Activated CD8-positive, alpha-beta T cell treated with anti-CD3 and anti-CD28 coated beads, Interleukin-2, amount 10 ng/mL, durations not matched to agents 7 days and 5 days (primary cell): ENCODE results near the gene SLAIN2. TPM values are rescaled to one million over a fixed set of nuclear protein-coding genes. Genes with fewer than 3 reads are reported as not detected.
"Not testable (repeated sequence)": the region's sequence is repeated elsewhere in the genome, so short reads cannot be mapped to it uniquely, and the experiment has no call there.

Experiments
- ATAC-seq: fragments of 150-1000 bp; cut with Tn5 transposase; one replicate; pipeline ENCODE4 v1.10.0; 2021; ENCODE audit warnings: moderate library complexity
- CTCF ChIA-PET: fragments of 350-600 bp; sonication (Branson Sonifier 250); formaldehyde crosslinking; loops from one replicate; lab custom pipeline; 2021; ENCODE audit warnings: antibody characterized with exemption; lab: Charles Lee
- POLR2A ChIA-PET: fragments of 350-600 bp; sonication (Branson Sonifier 250); formaldehyde crosslinking; loops from one replicate; lab custom pipeline; 2021; ENCODE audit warnings: antibody characterized with exemption; lab: Charles Lee
- DNase-seq: peaks from one replicate; pipeline ENCODE4 v3.0.0-alpha.2; 2020
- H3K27ac Mint-ChIP-seq: one replicate; pipeline ENCODE4 v1.8.0; 2021; ENCODE audit warnings: mild to moderate bottlenecking, mixed read lengths
- H3K27me3 Mint-ChIP-seq: one replicate; pipeline ENCODE4 v1.8.0; 2021; ENCODE audit warnings: low read depth, mixed read lengths
- H3K36me3 Mint-ChIP-seq: one replicate; pipeline ENCODE4 v1.8.0; 2021; ENCODE audit warnings: low read depth, mixed read lengths
- H3K4me1 Mint-ChIP-seq: one replicate; pipeline ENCODE4 v1.8.0; 2021; ENCODE audit warnings: low read depth, mixed read lengths
- H3K4me3 Mint-ChIP-seq: one replicate; pipeline ENCODE4 v1.8.0; 2021; ENCODE audit warnings: mild to moderate bottlenecking, mixed read lengths
- H3K9me3 Mint-ChIP-seq: one replicate; pipeline ENCODE4 v1.8.0; 2022; ENCODE audit warnings: mixed read lengths; ENCODE audit not compliant: insufficient read depth
- total RNA-seq, 2 experiments: library from RNA; stranded (reverse); gene quantifications; one replicate each; pipeline ENCODE4 v1.2.3, GENCODE V29; 2021

The SLAIN2 gene
- total RNA-seq, 2 experiments from 2014 or later: 61.3 to 61.6 TPM

DNA sequence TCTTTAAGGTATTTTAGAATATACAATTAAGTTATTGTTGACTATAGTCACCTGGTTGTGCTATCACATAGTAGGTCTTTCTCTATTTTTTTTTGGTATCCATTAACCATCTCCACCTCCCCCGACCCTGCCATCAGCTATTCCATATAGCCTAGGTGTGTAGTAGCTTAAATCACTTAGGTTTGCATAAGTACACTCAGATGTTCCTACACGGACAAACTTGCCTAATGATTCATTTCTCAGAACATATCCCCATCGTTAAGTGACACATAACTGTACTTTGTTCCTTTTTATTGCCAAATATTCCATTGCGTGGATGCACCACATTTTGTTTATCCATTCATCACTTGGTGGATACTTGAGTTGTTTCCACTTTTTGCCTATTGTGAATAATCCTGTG lies 67.9 kb downstream of the SLAIN2 start:
- POLR2A ChIA-PET: no interaction called here
- no peak overlapping the region for H3K27ac Mint-ChIP-seq

GRCh38 chr4:48410812-48411211 lies 69.5 kb downstream of the SLAIN2 start:
- no peak overlapping the region for H3K27ac Mint-ChIP-seq
- POLR2A ChIA-PET: no interaction called here
- peaks cover 3% of the 10 kb centered on the region for H3K9me3 Mint-ChIP-seq
- DNase-seq: no peak
- no peaks in the 10 kb centered on the region for H3K27me3 Mint-ChIP-seq
- ATAC-seq: no peak
- no peaks in the 10 kb centered on the region for H3K4me1 Mint-ChIP-seq
- CTCF ChIA-PET: no interaction called here
- H3K36me3 Mint-ChIP-seq: peaks cover 30% of the 10 kb centered on the region
- H3K4me3 Mint-ChIP-seq: no peak overlapping the region

More for the DNA sequence above, 67.9 kb downstream of the SLAIN2 start:
- Mint-ChIP-seq H3K4me1 (no peaks in the 10 kb centered on the region), H3K36me3 (peaks cover 30% of the 10 kb centered on the region), H3K9me3 (peaks cover 3% of the 10 kb centered on the region), H3K4me3 (no peak overlapping the region), H3K27me3 (no peaks in the 10 kb centered on the region)
- ATAC-seq (no peak), DNase-seq (no peak)
- CTCF ChIA-PET: no interaction called here

DNA sequence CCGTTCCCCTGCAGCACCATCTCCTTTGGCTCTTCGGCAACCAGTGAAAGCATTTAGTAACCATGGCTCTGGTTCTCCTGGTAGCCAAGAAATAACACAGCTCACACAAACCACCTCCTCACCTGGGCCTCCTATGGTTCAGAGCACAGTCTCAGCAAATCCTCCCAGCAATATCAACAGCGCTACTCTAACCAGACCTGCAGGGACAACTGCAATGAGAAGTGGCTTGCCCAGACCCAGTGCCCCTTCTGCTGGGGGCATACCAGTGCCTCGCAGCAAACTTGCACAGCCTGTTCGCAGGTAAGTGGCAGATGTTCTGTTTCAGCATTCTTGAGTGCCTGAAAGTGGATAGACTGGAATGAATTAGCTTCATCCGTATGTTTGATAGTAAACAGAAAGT lies 78.8 kb downstream of the SLAIN2 start:
- POLR2A ChIA-PET: no interaction called here
- no peaks in the 10 kb centered on the region for H3K4me1 Mint-ChIP-seq
- CTCF ChIA-PET: no interaction called here
- no peaks in the 10 kb centered on the region for H3K27me3 Mint-ChIP-seq
- H3K27ac Mint-ChIP-seq: no peak overlapping the region
- DNase-seq: no peak
- no peak for ATAC-seq
- H3K4me3 Mint-ChIP-seq: no peak overlapping the region
- H3K36me3 Mint-ChIP-seq: peaks cover 26% of the 10 kb centered on the region
- no peaks in the 10 kb centered on the region for H3K9me3 Mint-ChIP-seq

GRCh38 chr4:48421101-48421500 lies 79.8 kb downstream of the SLAIN2 start:
- Mint-ChIP-seq H3K36me3 (peaks cover 26% of the 10 kb centered on the region), H3K27ac (no peak overlapping the region), H3K4me1 (no peaks in the 10 kb centered on the region), H3K4me3 (no peak overlapping the region), H3K27me3 (no peaks in the 10 kb centered on the region), H3K9me3 (no peaks in the 10 kb centered on the region)
- no peak for DNase-seq
- ChIA-PET CTCF (interaction anchor here (1.6 kb wide), 1 partner anchor 24 kb away, joined by 4 read pairs; no protein-coding TSS in a partner anchor), POLR2A (no interaction called here)
- no peak for ATAC-seq

- Mint-ChIP-seq H3K4me1 (peaks cover 31% of the 10 kb centered on the region), H3K27ac (no peak overlapping the region), H3K36me3 (peaks cover 6% of the 10 kb centered on the region), H3K9me3 (no peaks in the 10 kb centered on the region), H3K27me3 (no peaks in the 10 kb centered on the region), H3K4me3 (no peak overlapping the region)
- ATAC-seq (no peak), DNase-seq (no peak)
- ChIA-PET POLR2A (no interaction called here), CTCF (interaction anchor here (1.3 to 2.4 kb wide), 3 partner anchors 16 to 117 kb away, joined by 3 to 6 read pairs (median 4); no protein-coding TSS in a partner anchor)
Observed at GRCh38 chr4:48428926-48429325, 87.6 kb downstream of the SLAIN2 start.

DNA sequence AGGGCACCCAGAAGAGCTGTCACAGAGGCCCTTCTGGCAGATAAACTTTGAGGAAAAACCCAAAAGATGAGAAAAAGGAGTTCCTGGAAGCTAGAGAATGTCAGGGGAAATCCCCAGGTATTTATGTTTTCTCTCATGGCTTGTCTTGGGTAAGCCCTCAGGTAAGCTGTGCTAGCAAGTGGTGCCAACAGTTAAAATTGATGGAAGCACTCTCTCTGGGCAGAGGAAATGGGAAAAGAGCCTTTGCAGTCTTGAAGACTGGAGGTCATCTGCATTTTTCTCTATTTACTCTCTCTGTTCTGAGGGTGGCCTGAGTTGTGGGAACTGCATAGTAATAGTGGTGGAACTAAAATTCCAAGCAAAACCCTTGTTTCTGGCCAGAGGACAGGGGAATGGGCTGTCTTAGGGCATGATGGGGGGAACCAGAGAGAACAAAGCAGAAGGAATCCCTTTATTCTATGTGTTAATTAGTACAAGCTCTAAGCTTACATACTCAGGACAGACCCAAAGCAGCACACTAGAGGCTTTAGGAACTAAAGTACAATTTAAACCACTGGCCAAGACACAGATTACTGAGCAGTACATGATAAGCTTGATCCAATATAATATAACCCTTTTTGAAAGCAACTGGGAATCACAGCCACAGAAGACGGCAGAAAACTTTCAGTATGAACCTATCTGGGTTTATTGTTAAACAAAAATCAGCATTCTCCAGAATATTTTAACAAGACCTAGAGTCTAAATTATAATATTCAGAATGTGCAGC lies 88.6 kb downstream of the SLAIN2 start:
- Mint-ChIP-seq H3K27ac (no peak overlapping the region), H3K4me1 (peaks cover 31% of the 10 kb centered on the region), H3K9me3 (no peaks in the 10 kb centered on the region), H3K27me3 (no peaks in the 10 kb centered on the region), H3K36me3 (peaks cover 5% of the 10 kb centered on the region), H3K4me3 (no peak overlapping the region)
- no peak for ATAC-seq
- POLR2A ChIA-PET: no interaction called here
- DNase-seq: no peak
- CTCF ChIA-PET: interaction anchor here (1.5 to 2.4 kb wide), 2 partner anchors 15 to 116 kb away, joined by 4 to 6 read pairs; no protein-coding TSS in a partner anchor

GRCh38 chr4:48431401-48431800 lies 90.1 kb downstream of the SLAIN2 start:
- DNase-seq: peak; percentile 48
- ChIA-PET POLR2A (no interaction called here), CTCF (no interaction called here)
- Mint-ChIP-seq H3K27ac (no peak overlapping the region), H3K4me1 (peaks cover 31% of the 10 kb centered on the region), H3K9me3 (no peaks in the 10 kb centered on the region), H3K4me3 (no peak overlapping the region), H3K36me3 (peaks cover 4% of the 10 kb centered on the region), H3K27me3 (no peaks in the 10 kb centered on the region)
- ATAC-seq: peak; percentile 64

DNA sequence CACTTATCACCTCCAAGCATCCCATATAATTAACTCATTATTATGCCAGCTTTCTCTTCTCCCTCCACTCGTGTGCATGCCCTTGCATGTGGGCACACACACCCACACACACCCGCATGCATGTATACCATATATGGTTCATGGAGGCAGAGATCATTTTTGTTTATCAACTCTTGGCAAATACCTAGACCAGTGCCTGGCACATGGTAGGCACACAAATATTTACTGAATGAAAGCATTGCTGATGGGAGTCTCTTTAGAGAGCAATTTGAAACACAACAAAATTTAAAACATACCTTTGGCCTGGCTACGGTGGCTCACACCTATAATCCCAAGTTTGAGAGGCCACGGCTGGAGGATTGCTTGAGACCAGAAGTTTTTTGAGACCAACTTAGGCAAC lies 90.7 kb downstream of the SLAIN2 start:
- CTCF ChIA-PET: no interaction called here
- no peaks in the 10 kb centered on the region for H3K9me3 Mint-ChIP-seq
- no peak for ATAC-seq

GRCh38 chr4:48436318-48436717 lies 95.0 kb downstream of the SLAIN2 start:
- Mint-ChIP-seq H3K9me3 (no peaks in the 10 kb centered on the region), H3K36me3 (no peaks in the 10 kb centered on the region), H3K27me3 (peaks cover 12% of the 10 kb centered on the region), H3K4me1 (peaks cover 8% of the 10 kb centered on the region), H3K27ac (no peak overlapping the region), H3K4me3 (no peak overlapping the region)
- no peak for DNase-seq
- ChIA-PET CTCF (interaction anchor here (0.7 kb wide), 1 partner anchor 10 kb away, joined by 3 read pairs; no protein-coding TSS in a partner anchor), POLR2A (no interaction called here)
- ATAC-seq: no peak

More for the DNA sequence above, 90.7 kb downstream of the SLAIN2 start:
- H3K36me3 Mint-ChIP-seq: peaks cover 4% of the 10 kb centered on the region
- no peak for DNase-seq
- H3K4me3 Mint-ChIP-seq: no peak overlapping the region
- no peaks in the 10 kb centered on the region for H3K27me3 Mint-ChIP-seq
- H3K27ac Mint-ChIP-seq: no peak overlapping the region
- POLR2A ChIA-PET: no interaction called here
- peaks cover 31% of the 10 kb centered on the region for H3K4me1 Mint-ChIP-seq

DNA sequence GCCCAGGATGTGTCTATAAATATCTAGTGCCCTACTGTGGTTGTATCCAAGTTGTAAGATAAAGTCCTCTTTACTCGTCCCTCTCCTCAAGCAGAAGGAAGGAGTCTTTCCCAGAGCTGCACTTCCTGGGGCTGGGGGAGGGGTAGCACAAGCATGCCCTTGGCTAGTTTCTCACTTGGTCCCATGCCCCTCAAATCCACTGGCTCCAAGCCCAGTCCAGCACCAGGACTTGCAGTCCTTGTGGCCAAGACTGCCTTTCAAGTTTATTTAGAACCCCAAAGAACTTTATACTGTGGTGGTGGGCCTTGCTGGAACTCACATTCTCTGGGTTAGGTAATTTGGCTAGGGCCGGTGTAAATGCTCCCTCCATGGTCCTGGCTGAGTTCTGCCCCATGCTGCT lies 98.7 kb downstream of the SLAIN2 start:
- ATAC-seq (no peak), DNase-seq (no peak)
- ChIA-PET CTCF (no interaction called here), POLR2A (no interaction called here)
- no peaks in the 10 kb centered on the region for H3K4me1 Mint-ChIP-seq
- peaks cover 15% of the 10 kb centered on the region for H3K27me3 Mint-ChIP-seq
- no peaks in the 10 kb centered on the region for H3K9me3 Mint-ChIP-seq
- H3K4me3 Mint-ChIP-seq: no peak overlapping the region
- no peaks in the 10 kb centered on the region for H3K36me3 Mint-ChIP-seq
- no peak overlapping the region for H3K27ac Mint-ChIP-seq

GRCh38 chr4:48440914-48441313 lies 99.6 kb downstream of the SLAIN2 start:
- H3K36me3 Mint-ChIP-seq, DNase-seq, CTCF ChIA-PET, POLR2A ChIA-PET, H3K4me1 Mint-ChIP-seq, H3K27ac Mint-ChIP-seq, ATAC-seq, H3K9me3 Mint-ChIP-seq, H3K4me3 Mint-ChIP-seq: not testable (repeated sequence)
- peaks cover 15% of the 10 kb centered on the region for H3K27me3 Mint-ChIP-seq

GRCh38 chr4:48445704-48446103 lies 104.4 kb downstream of the SLAIN2 start:
- Mint-ChIP-seq H3K27ac (no peak overlapping the region), H3K36me3 (no peaks in the 10 kb centered on the region), H3K27me3 (peaks cover 11% of the 10 kb centered on the region), H3K4me3 (no peak overlapping the region), H3K9me3 (no peaks in the 10 kb centered on the region), H3K4me1 (no peaks in the 10 kb centered on the region)
- ChIA-PET POLR2A (no interaction called here), CTCF (interaction anchor here (0.9 to 1.3 kb wide), 3 partner anchors 8 to 24 kb away, joined by 3 to 6 read pairs (median 4); no protein-coding TSS in a partner anchor)
- DNase-seq: no peak
- ATAC-seq: no peak
